DOHH2 (cell line): ENCODE results near the gene MYBPHL.

ENCODE experiments used
- EZH2phosphoT487 ChIP-seq: fragments of 200-600 bp; sonication (generic); IDR thresholded peaks from 2 replicates; pipeline ENCODE4 v1.6.1; 2017; ENCODE audit warnings: borderline replicate concordance, mild to moderate bottlenecking, antibody characterized with exemption, low read length, moderate library complexity, mixed read lengths
- TF ChIP-seq, protein P1 (sequence below): fragments of 200-600 bp; sonication (generic); IDR thresholded peaks from one replicate; pipeline ENCODE4 v1.5.1; 2014; ENCODE audit warnings: antibody characterized with exemption, mild to moderate bottlenecking, low read depth, low read length; ENCODE audit not compliant: poor library complexity, severe bottlenecking

DNA sequence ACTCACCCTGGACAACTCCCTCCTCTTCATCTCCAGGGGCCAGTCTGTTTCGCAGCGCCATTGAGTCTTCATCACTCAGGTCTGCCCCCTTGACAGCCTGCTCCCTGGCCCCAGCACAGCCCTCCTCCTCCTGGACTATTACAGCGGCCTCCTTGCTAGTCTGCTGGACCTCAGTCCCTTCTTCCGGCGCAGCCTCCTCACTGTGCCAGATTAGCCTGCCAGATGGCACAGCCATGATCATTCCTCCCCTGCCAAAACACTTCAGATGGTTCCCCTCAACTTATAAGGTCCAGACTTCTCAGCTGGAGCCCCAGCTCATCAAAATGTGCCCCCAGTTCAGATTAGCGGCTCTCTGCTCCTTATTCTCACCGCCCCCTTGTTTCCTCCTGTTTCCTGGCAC, 64.4 kb downstream of the MYBPHL start:
- TF ChIP-seq, protein P1, sequence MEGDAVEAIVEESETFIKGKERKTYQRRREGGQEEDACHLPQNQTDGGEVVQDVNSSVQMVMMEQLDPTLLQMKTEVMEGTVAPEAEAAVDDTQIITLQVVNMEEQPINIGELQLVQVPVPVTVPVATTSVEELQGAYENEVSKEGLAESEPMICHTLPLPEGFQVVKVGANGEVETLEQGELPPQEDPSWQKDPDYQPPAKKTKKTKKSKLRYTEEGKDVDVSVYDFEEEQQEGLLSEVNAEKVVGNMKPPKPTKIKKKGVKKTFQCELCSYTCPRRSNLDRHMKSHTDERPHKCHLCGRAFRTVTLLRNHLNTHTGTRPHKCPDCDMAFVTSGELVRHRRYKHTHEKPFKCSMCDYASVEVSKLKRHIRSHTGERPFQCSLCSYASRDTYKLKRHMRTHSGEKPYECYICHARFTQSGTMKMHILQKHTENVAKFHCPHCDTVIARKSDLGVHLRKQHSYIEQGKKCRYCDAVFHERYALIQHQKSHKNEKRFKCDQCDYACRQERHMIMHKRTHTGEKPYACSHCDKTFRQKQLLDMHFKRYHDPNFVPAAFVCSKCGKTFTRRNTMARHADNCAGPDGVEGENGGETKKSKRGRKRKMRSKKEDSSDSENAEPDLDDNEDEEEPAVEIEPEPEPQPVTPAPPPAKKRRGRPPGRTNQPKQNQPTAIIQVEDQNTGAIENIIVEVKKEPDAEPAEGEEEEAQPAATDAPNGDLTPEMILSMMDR = no peak
- no peak for TF ChIP-seq EZH2phosphoT487
